GM21529 (cell line): ENCODE data around the gene CFAP206.

Source experiments
- ATAC-seq: cut with Tn5 transposase; IDR thresholded peaks from one replicate; pipeline ENCODE4 v1.9.1; 2021; ENCODE audit not compliant: unreplicated experiment

CFAP206 gene

GRCh38 chr6:87407901-87408720, at the start of gene CFAP206:
Gene CFAP206 (plus strand): TSS chr6:87407972. CDS start chr6:87409840, 1,868 bp downstream.
- ATAC-seq: peak; percentile 83

- ATAC-seq: no peak
These were observed 43.0 kb upstream of the CFAP206 start for GRCh38 chr6:87364602-87365252.

- ATAC-seq: no peak
These were observed 41.5 kb upstream of the CFAP206 start for GRCh38 chr6:87366072-87366827.

GRCh38 chr6:87366899-87367298, 40.9 kb upstream of the CFAP206 start:
- ATAC-seq: no peak

GRCh38 chr6:87373377-87373776, 34.4 kb upstream of the CFAP206 start:
- no peak for ATAC-seq

- no peak for ATAC-seq
These were observed 32.5 kb upstream of the CFAP206 start for GRCh38 chr6:87375315-87375714.

- ATAC-seq: no peak
These were observed 31.1 kb upstream of the CFAP206 start for GRCh38 chr6:87376643-87377042.

- ATAC-seq: no peak
These were observed 28.8 kb upstream of the CFAP206 start for GRCh38 chr6:87378947-87379346.

GRCh38 chr6:87382861-87383260, 24.9 kb upstream of the CFAP206 start:
- no peak for ATAC-seq

GRCh38 chr6:87384038-87384437, 23.7 kb upstream of the CFAP206 start:
- ATAC-seq: no peak

GRCh38 chr6:87384449-87384848, 23.3 kb upstream of the CFAP206 start:
- no peak for ATAC-seq

GRCh38 chr6:87391334-87391733, 16.4 kb upstream of the CFAP206 start:
- ATAC-seq: peak; percentile 67

- ATAC-seq: peak; percentile 76
These were observed 14.6 kb upstream of the CFAP206 start for GRCh38 chr6:87393026-87393622.

- ATAC-seq: no peak
These were observed 12.3 kb upstream of the CFAP206 start for GRCh38 chr6:87395431-87395830.

GRCh38 chr6:87396595-87397392, 11.0 kb upstream of the CFAP206 start:
- peak; percentile 91 for ATAC-seq

GRCh38 chr6:87397656-87398055, 10.1 kb upstream of the CFAP206 start:
- ATAC-seq: no peak

GRCh38 chr6:87401832-87402231, 5.9 kb upstream of the CFAP206 start:
- no peak for ATAC-seq

GRCh38 chr6:87407561-87407900, 241 bp upstream of the CFAP206 start:
- peak; percentile 15 for ATAC-seq

GRCh38 chr6:87408721-87409155, 966 bp downstream of the CFAP206 start:
- no peak for ATAC-seq

GRCh38 chr6:87419266-87419665, 11.5 kb downstream of the CFAP206 start:
- ATAC-seq: no peak
